ENCODE measurements around the gene KDM4B.

KDM4B gene

GRCh38 chr19:5103812-5104410 lies 135.0 kb downstream of the KDM4B start:
- no peak for DNase-seq (ENCODE audit: low read depth)
- TF ChIP-seq CTCF (IDR thresholded peaks at IDR 0.05; ENCODE audit: low read length, missing control alignments) = no peak
- no peak overlapping the region for H3K4me3 ChIP-seq (replicated peaks; ENCODE audit: low read depth, low read length)

- no peak for TF ChIP-seq CTCF (IDR thresholded peaks at IDR 0.05; ENCODE audit: low read length, missing control alignments)
- no peak for DNase-seq (ENCODE audit: low read depth)
- no peak overlapping the region for H3K4me3 ChIP-seq (replicated peaks; ENCODE audit: low read depth, low read length)
These were observed 136.0 kb downstream of the KDM4B start for GRCh38 chr19:5104871-5105351.

GRCh38 chr19:5106191-5106726 lies 137.3 kb downstream of the KDM4B start:
- H3K4me3 ChIP-seq (replicated peaks; ENCODE audit: low read depth, low read length) = no peak overlapping the region
- TF ChIP-seq CTCF (IDR thresholded peaks at IDR 0.05; ENCODE audit: low read length, missing control alignments) = no peak
- DNase-seq (ENCODE audit: low read depth) = no peak

GRCh38 chr19:5106971-5107370 lies 138.1 kb downstream of the KDM4B start:
- TF ChIP-seq CTCF (IDR thresholded peaks at IDR 0.05; ENCODE audit: low read length, missing control alignments) = no peak
- no peak overlapping the region for H3K4me3 ChIP-seq (replicated peaks; ENCODE audit: low read depth, low read length)
- no peak for DNase-seq (ENCODE audit: low read depth)

GRCh38 chr19:5107432-5108122 lies 138.7 kb downstream of the KDM4B start:
- TF ChIP-seq CTCF (IDR thresholded peaks at IDR 0.05; ENCODE audit: low read length, missing control alignments) = no peak
- no peak for DNase-seq (ENCODE audit: low read depth)
- H3K4me3 ChIP-seq (replicated peaks; ENCODE audit: low read depth, low read length) = no peak overlapping the region

GRCh38 chr19:5108123-5108596 lies 139.2 kb downstream of the KDM4B start:
- TF ChIP-seq CTCF (IDR thresholded peaks at IDR 0.05; ENCODE audit: low read length, missing control alignments) = no peak
- DNase-seq (ENCODE audit: low read depth) = no peak
- H3K4me3 ChIP-seq (replicated peaks; ENCODE audit: low read depth, low read length) = no peak overlapping the region

All from fibroblast of pulmonary artery (primary cell).